TTC549 (cell line): ENCODE data around the gene CDK5.
"Not testable (repeated sequence)": the region's sequence is repeated elsewhere in the genome, so short reads cannot be mapped to it uniquely, and the experiment has no call there.

Experiments used
- FAIRE-seq: peaks from 2 replicates; lab custom pipeline; 2012; peaks lifted over from hg19 to GRCh38; lab: Jason Lieb, UNC

CDK5 gene

GRCh38 chr7:151013733-151014497 lies 43.8 kb downstream of the CDK5 start:
- no peak for FAIRE-seq

DNA sequence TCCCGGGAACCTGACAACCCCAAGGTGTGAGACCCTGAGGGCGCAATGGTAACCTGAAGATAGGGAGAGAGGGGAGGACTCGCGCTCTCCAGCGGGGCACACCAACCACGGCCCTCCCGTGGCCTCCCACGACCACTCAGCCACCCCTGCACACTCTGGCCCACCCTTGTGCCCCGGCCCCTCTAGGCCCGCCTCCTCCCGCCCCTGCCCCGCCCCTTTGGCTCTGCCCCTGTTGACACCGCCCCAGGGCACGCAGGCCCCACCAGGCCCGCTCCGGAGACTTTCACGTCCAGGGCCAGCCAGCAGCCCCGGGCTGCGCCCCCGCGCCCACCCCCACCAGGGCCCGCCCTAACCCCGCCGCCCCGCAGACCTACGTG lies 44.4 kb downstream of the CDK5 start:
- no peak for FAIRE-seq

- FAIRE-seq: no peak
Observed at GRCh38 chr7:151012911-151013347, 44.8 kb downstream of the CDK5 start.

DNA sequence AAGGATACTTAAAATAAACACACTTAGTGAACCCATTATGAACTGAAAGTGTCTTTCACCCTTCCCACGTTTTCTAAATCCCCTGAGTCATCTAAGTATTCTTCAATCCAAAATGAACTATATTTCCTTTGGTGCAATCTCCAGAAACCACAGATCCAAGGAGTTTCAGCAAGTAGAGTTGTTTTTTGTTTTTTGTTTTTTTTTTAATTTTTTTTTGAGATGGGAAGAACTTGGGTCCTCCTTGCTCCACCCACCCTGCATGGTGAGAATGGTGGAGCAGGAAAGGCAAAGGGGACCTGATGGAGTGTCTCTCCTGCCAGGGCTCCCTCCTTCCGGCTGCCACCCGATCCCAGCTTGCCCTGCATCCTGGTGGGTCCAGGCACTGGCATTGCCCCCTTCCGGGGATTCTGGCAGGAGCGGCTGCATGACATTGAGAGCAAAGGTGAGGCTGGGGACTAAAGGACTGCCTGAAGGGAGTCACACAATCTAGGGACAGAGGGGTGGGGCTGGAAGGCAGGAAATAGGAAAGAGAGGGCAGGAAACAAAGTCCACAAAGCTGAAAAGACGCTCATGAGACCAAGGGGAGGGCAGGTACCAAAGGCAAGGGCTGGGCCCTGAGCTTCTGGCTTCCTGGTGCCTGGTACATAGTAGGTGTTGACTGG lies 45.5 kb downstream of the CDK5 start:
- FAIRE-seq: no peak

DNA sequence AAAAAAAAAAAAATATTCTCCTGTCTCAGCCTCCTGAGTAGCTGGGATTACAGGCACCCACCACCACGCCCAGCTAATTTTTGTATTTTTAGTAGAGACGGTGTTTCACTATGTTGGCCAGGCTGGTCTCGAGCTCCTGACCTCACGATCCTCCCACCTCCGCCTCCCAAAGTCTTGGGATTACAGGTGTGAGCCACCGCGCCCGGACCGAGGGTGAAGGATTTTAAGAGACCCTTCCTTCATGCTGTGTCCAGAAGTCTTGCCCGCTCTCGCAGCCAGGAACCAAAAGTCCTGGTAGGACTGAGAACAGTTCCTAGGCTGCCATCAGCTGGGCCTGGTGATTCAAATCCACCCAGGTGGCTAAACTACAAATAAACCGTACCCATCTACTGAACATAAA lies 46.1 kb downstream of the CDK5 start:
- not testable (repeated sequence) for FAIRE-seq

DNA sequence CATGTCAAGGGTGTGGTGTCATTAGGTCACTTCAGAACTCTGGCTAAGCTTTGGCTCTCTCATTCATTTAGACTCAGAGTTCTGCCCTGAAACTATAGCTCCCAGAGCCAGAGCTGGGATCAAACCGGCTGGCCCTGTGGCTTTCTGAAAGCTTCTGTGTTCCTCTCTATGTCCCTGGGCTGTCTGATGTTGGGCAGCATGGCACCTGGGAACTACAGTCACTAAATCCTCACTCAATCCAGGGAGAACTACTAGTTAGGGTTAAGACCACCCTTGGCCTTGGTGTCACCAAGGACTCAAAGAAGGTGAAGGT lies 46.6 kb downstream of the CDK5 start:
- no peak for FAIRE-seq

- FAIRE-seq: no peak
Observed at GRCh38 chr7:151010307-151011096, 47.2 kb downstream of the CDK5 start.

DNA sequence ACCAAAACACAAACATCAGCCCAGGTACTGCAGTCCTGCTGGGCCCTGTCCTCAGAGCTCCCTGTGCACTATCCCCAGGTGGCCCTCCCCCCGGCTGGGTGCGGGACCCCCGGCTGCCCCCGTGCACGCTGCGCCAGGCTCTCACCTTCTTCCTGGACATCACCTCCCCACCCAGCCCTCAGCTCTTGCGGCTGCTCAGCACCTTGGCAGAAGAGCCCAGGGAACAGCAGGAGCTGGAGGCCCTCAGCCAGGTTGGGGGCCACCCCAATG lies 47.7 kb downstream of the CDK5 start:
- FAIRE-seq: no peak

GRCh38 chr7:151009327-151010036 lies 48.2 kb downstream of the CDK5 start:
- FAIRE-seq: no peak

DNA sequence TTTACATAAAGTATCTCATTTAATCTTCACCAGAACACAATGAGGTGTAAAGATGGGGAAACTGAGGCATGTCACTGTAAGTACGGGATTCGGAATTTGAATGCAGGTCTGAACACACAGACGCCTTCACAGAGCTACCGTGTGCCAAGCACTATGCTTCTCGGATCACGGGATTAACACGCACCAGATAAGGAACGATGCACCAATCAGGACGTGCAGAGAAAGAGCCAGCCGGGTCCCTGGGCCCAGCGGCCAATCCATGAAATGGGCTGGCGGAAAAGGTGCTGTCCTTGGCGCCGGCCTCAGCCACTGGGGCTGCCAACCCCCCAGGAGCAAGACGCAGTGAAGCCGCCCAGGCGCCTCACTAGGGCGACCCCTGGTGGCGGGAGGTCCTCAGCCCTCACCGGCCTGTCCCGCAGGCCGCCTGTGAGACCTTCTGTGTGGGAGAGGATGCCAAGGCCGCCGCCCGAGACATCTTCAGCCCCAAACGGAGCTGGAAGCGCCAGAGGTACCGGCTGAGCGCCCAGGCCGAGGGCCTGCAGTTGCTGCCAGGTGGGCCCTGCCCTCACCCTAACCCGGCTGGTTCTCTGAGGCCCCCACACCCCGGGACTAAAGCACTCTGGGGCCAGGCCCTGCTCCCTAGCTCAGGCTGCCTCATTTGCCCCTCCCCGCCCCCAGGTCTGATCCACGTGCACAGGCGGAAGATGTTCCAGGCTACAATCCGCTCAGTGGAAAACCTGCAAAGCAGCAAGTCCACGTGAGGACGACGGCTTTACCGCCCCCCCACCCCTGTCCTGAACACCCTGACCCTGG lies 49.0 kb downstream of the CDK5 start:
- FAIRE-seq: no peak

DNA sequence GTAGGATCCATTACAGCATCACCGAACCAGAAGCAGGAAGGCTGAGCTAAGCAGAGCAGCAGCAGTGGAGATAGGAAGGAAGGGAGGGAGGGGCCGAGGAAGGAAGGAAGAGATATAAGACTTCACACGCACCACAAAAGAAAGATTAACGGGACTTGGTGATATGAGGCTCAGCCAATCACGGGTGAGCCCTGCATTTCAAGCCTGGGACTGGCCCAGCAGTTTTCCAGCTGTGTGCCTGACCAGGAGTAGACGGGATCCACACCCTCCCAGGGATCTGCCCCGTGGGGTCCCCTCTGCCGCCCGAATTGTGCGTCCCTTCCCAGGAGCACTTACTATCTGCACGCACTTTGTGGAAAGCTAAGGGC lies 49.6 kb downstream of the CDK5 start:
- FAIRE-seq: no peak

- FAIRE-seq: no peak
Observed at GRCh38 chr7:151007469-151007898, 50.2 kb downstream of the CDK5 start.

DNA sequence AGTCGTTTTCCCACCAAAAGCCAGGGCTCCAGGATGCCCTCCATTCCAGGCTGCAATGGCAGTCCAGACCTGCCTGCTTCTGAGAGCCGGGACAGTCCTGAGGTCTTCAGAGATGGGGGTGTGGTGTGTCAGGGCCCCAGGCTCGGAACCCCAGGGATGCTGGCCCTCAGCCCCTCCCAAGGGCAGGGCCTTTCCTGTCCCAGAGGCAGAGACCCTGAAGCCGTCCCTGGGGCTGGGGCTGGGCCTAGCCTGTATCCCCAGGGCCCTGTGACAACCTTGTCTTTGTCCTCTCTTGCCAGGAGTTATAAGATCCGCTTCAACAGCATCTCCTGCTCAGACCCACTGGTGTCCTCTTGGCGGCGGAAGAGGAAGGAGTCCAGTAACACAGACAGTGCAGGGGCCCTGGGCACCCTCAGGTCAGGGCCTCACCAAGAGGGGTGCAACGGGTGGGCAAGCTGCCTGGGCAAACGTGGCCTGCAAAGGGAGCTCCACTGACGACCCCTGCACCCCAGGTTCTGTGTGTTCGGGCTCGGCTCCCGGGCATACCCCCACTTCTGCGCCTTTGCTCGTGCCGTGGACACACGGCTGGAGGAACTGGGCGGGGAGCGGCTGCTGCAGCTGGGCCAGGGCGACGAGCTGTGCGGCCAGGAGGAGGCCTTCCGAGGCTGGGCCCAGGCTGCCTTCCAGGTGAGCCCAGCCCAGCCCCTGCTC lies 51.0 kb downstream of the CDK5 start:
- no peak for FAIRE-seq

GRCh38 chr7:151005566-151005965 lies 52.1 kb downstream of the CDK5 start:
- FAIRE-seq: no peak
